GM23338 (cell line): ENCODE results near the gene RGS3. TPM values are rescaled to one million over a fixed set of nuclear protein-coding genes. Genes with fewer than 3 reads are reported as not detected.

Source experiments
- ATAC-seq: fragments of 200-7000 bp; cut with Tn5 transposase; 3 replicates; pipeline ENCODE4 v1.9.1; 2020
- DNase-seq: peaks from one replicate; pipeline ENCODE4 v3.0.0-alpha.2; 2015; ENCODE audit warnings: low spot score
- H2AFZ ChIP-seq: fragments of 200-600 bp; sonication (generic); 2 replicates; pipeline ENCODE4 v1.8.0; 2016; ENCODE audit warnings: antibody characterized with exemption, mild to moderate bottlenecking, moderate library complexity
- H3F3A ChIP-seq: fragments of 200-600 bp; sonication (generic); replicated peaks from 2 replicates; pipeline ENCODE4 v1.8.0; 2017; ENCODE audit warnings: antibody characterized with exemption, mixed run types, low read depth
- H3K27ac ChIP-seq: fragments of 200-600 bp; sonication (generic); 2 replicates; pipeline ENCODE4 v1.6.1; 2016; ENCODE audit warnings: low read depth
- H3K27me3 ChIP-seq: fragments of 200-600 bp; sonication (generic); 2 replicates; pipeline ENCODE4 v1.8.0; 2016; ENCODE audit warnings: mild to moderate bottlenecking, mixed run types, moderate library complexity; ENCODE audit not compliant: insufficient read depth
- H3K36me3 ChIP-seq: fragments of 200-600 bp; sonication (generic); 2 replicates; pipeline ENCODE4 v1.8.0; 2016; ENCODE audit warnings: mild to moderate bottlenecking; ENCODE audit not compliant: insufficient read depth
- H3K4me1 ChIP-seq: fragments of 200-600 bp; sonication (generic); 2 replicates; pipeline ENCODE4 v1.8.0; 2016; ENCODE audit warnings: mild to moderate bottlenecking, moderate library complexity; ENCODE audit not compliant: insufficient read depth
- H3K4me2 ChIP-seq: fragments of 200-600 bp; sonication (generic); 2 replicates; pipeline ENCODE4 v1.7.1; 2017; ENCODE audit warnings: mixed run types
- H3K4me3 ChIP-seq: fragments of 200-600 bp; sonication (generic); 2 replicates; pipeline ENCODE4 v1.6.1; 2016; ENCODE audit warnings: mixed run types
- H3K79me2 ChIP-seq: fragments of 200-600 bp; sonication (generic); replicated peaks from 2 replicates; pipeline ENCODE4 v1.8.0; 2017; ENCODE audit warnings: mild to moderate bottlenecking; ENCODE audit not compliant: insufficient read depth
- H3K9me2 ChIP-seq: fragments of 200-600 bp; sonication (generic); 2 replicates; pipeline ENCODE4 v1.8.0; 2017; ENCODE audit not compliant: insufficient read depth
- H4K20me1 ChIP-seq: fragments of 200-600 bp; sonication (generic); replicated peaks from 2 replicates; pipeline ENCODE4 v1.8.0; 2017; ENCODE audit warnings: mild to moderate bottlenecking; ENCODE audit not compliant: insufficient read depth
- H3K27ac Mint-ChIP-seq: 2 replicates; pipeline ENCODE4 v1.8.0; 2020; ENCODE audit warnings: inconsistent platforms, mild to moderate bottlenecking, moderate library complexity, mixed read lengths
- H3K27me3 Mint-ChIP-seq: 3 replicates; pipeline ENCODE4 v1.8.0; 2022; ENCODE audit warnings: low read depth, mild to moderate bottlenecking, moderate library complexity, mixed read lengths, inconsistent platforms; ENCODE audit not compliant: insufficient read depth, poor library complexity
- H3K36me3 Mint-ChIP-seq: 3 replicates; pipeline ENCODE4 v1.8.0; 2021; ENCODE audit warnings: low read depth, mild to moderate bottlenecking, inconsistent platforms, moderate library complexity, mixed read lengths
- H3K4me1 Mint-ChIP-seq: 3 replicates; pipeline ENCODE4 v1.8.0; 2020; ENCODE audit warnings: mild to moderate bottlenecking, inconsistent platforms, mixed read lengths
- H3K4me3 Mint-ChIP-seq: 3 replicates; pipeline ENCODE4 v1.8.0; 2021; ENCODE audit warnings: moderate library complexity, mild to moderate bottlenecking, inconsistent platforms, mixed read lengths
- H3K9me3 Mint-ChIP-seq: 3 replicates; pipeline ENCODE4 v1.8.0; 2020; ENCODE audit warnings: moderate library complexity, mild to moderate bottlenecking, inconsistent platforms, mixed read lengths
- CREB1 ChIP-seq: fragments of 250-450 bp; sonication (Bioruptor Pico); IDR thresholded peaks from 2 replicates; pipeline ENCODE4 v1.5.0; 2020; ENCODE audit warnings: low read depth, mild to moderate bottlenecking, moderate library complexity
- CTCF ChIP-seq, 2 experiments: fragments of 200-600 bp in 1 of 2; sonication (generic) in 1 of 2; conservative IDR thresholded peaks; 2 replicates each; pipeline versions ENCODE4 v1.5.1 to v1.6.1; 2016 to 2017; ENCODE audit warnings: antibody characterized with exemption in 2 of 2, low read depth in 2 of 2, mild to moderate bottlenecking in 2 of 2, moderate library complexity in 1 of 2
- ETS1 ChIP-seq: IDR thresholded peaks from 2 replicates; pipeline ENCODE4 v1.6.1; 2016; ENCODE audit warnings: antibody characterized with exemption
- EZH2 ChIP-seq: fragments of 200-600 bp; sonication (generic); IDR thresholded peaks from one replicate; pipeline ENCODE4 v1.8.0; 2017; ENCODE audit warnings: antibody characterized with exemption, mild to moderate bottlenecking, low read depth; ENCODE audit not compliant: unreplicated experiment
- EZH2phosphoT487 ChIP-seq: fragments of 200-600 bp; sonication (generic); IDR thresholded peaks from one replicate; pipeline ENCODE4 v1.8.1; 2018; ENCODE audit warnings: antibody characterized with exemption; ENCODE audit not compliant: unreplicated experiment
- JUNB ChIP-seq: IDR thresholded peaks from one replicate; pipeline ENCODE4 v1.6.1; 2016; ENCODE audit warnings: antibody characterized with exemption; ENCODE audit not compliant: unreplicated experiment
- NANOG ChIP-seq: IDR thresholded peaks from 2 replicates; pipeline ENCODE4 v1.6.1; 2016; ENCODE audit warnings: antibody characterized with exemption, borderline replicate concordance
- POLR2AphosphoS5 ChIP-seq: IDR thresholded peaks from 2 replicates; pipeline ENCODE4 v1.6.1; 2016; ENCODE audit warnings: antibody characterized with exemption, low read depth
- REST ChIP-seq: IDR thresholded peaks from one replicate; pipeline ENCODE4 v1.6.1; 2018; ENCODE audit warnings: antibody characterized with exemption; ENCODE audit not compliant: unreplicated experiment
- STAT1 ChIP-seq: IDR thresholded peaks from one replicate; pipeline ENCODE4 v1.6.1; 2016; ENCODE audit warnings: antibody characterized with exemption; ENCODE audit not compliant: unreplicated experiment
- ZNF114 ChIP-seq: fragments of 250-450 bp; sonication (Bioruptor Pico); IDR thresholded peaks from 2 replicates; pipeline ENCODE4 v1.5.0; 2020; ENCODE audit warnings: mild to moderate bottlenecking, moderate library complexity
- ZNF331 ChIP-seq: fragments of 250-450 bp; sonication (Bioruptor Pico); IDR thresholded peaks from 2 replicates; pipeline ENCODE4 v1.5.0; 2020; ENCODE audit warnings: low read depth, mild to moderate bottlenecking, moderate library complexity
- ZNF462 ChIP-seq: fragments of 250-450 bp; sonication (Bioruptor Pico); IDR thresholded peaks from 2 replicates; pipeline ENCODE4 v1.5.0; 2020; ENCODE audit warnings: mild to moderate bottlenecking, moderate library complexity
- polyA plus RNA-seq: library from polyadenylated mRNA; unstranded; fragments of >200 nt; fragmentation: Nextera tagmentation; extraction: Ambion mirVana; gene quantifications from 2 replicates; pipeline ENCODE4 v1.2.1, GENCODE V29; 2016
- total RNA-seq: library from RNA; depleted of rRNA; stranded (reverse); fragments of >200 nt; shearing (Covaris generic); gene quantifications from 2 replicates; pipeline ENCODE4 v1.2.3, GENCODE V29; 2014

Gene RGS3
- total and polyA plus RNA-seq, 2 experiments from 2014 or later, result 14.2 to 24.3 TPM

GRCh38 chr9:113600871-113601614 is 137.5 kb downstream of the RGS3 start:
- Mint-ChIP-seq H3K4me3 (no peak overlapping the region), H3K9me3 (no peaks in the 10 kb centered on the region), H3K27me3 (peaks cover 10% of the 10 kb centered on the region), H3K36me3 (peaks cover 7% of the 10 kb centered on the region; the same call in 2 of the 3 replicates), H3K4me1 (peaks cover 36% of the 10 kb centered on the region), H3K27ac (no peak overlapping the region)
- 0 out of 2 replicates have a peak, but pooled peaks cover 4% of the 10 kb centered on the region for H3F3A ChIP-seq
- no peak for ATAC-seq
- no peaks in the 10 kb centered on the region for H3K9me2 ChIP-seq
- H3K4me3 ChIP-seq, result no peak overlapping the region
- H3K4me2 ChIP-seq, result no peak overlapping the region
- H2AFZ ChIP-seq, result no peak overlapping the region
- H3K27me3 ChIP-seq, result no peaks in the 10 kb centered on the region
- H3K27ac ChIP-seq, result no peak overlapping the region
- TF ChIP-seq REST (no peak), STAT1 (no peak), EZH2phosphoT487 (no peak), JUNB (no peak), CTCF (conservative IDR thresholded peaks at IDR 0.05; ENCODE audit: low read depth in 2 of 2) (no peak), POLR2AphosphoS5 (no peak), ZNF114 (no peak), ZNF331 (CRISPR knock-in tag) (no peak), EZH2 (no peak), ETS1 (no peak), CREB1 (CRISPR knock-in tag) (no peak), ZNF462 (CRISPR knock-in tag) (no peak), NANOG (no peak)
- H3K79me2 ChIP-seq, result no peaks in the 10 kb centered on the region
- H3K36me3 ChIP-seq, result no peaks in the 10 kb centered on the region; the same call in 1 of the 2 replicates
- no peak for DNase-seq
- peaks cover 20% of the 10 kb centered on the region for H3K4me1 ChIP-seq
- H4K20me1 ChIP-seq, result no peaks in the 10 kb centered on the region
